Epithelial cell of proximal tubule (primary cell): ENCODE data around the gene TRPM3. TPM values are rescaled to one million over a fixed set of nuclear protein-coding genes. Genes with fewer than 3 reads are reported as not detected.

Source experiments
- DNase-seq: peaks from one replicate; pipeline ENCODE4 v3.0.0-alpha.2; 2011; ENCODE audit warnings: low read depth
- H3K4me3 ChIP-seq: 2 replicates; pipeline ENCODE4 v1.5.1; 2011; ENCODE audit warnings: low read depth, mild to moderate bottlenecking, low read length
- CTCF ChIP-seq: conservative IDR thresholded peaks from 2 replicates; pipeline ENCODE4 v1.5.1; 2012; ENCODE audit warnings: low read depth, mild to moderate bottlenecking, low read length
- total RNA-seq: library from RNA; depleted of rRNA; stranded (reverse); fragments of >200 nt; gene quantifications from 2 replicates; pipeline ENCODE4 v1.2.3, GENCODE V29; 2015

TRPM3 gene
- total RNA-seq, 1 donor from 2014 or later: not detected

GRCh38 chr9:70618784-70619183 lies 502.6 kb downstream of the TRPM3 start:
- no peak overlapping the region for H3K4me3 ChIP-seq
- no peak for DNase-seq
- TF ChIP-seq CTCF: no peak

- no peak for TF ChIP-seq CTCF
- H3K4me3 ChIP-seq: no peak overlapping the region
- no peak for DNase-seq
Observed at GRCh38 chr9:70617033-70617828, 504.2 kb downstream of the TRPM3 start.

- DNase-seq: no peak
- TF ChIP-seq CTCF: no peak
- H3K4me3 ChIP-seq: no peak overlapping the region
Observed at GRCh38 chr9:70616228-70616990, 505.0 kb downstream of the TRPM3 start.

- no peak overlapping the region for H3K4me3 ChIP-seq
- TF ChIP-seq CTCF: no peak
- DNase-seq: no peak
Observed at GRCh38 chr9:70615464-70616138, 505.8 kb downstream of the TRPM3 start.

GRCh38 chr9:70614786-70615463 lies 506.5 kb downstream of the TRPM3 start:
- H3K4me3 ChIP-seq: no peak overlapping the region
- DNase-seq: no peak
- TF ChIP-seq CTCF: no peak

- no peak for DNase-seq
- H3K4me3 ChIP-seq: no peak overlapping the region
- TF ChIP-seq CTCF: no peak
Observed at GRCh38 chr9:70613024-70613768, 508.2 kb downstream of the TRPM3 start.
